Neural cell (in vitro differentiated cells): ENCODE measurements around the gene EFEMP2. TPM values are rescaled to one million over a fixed set of nuclear protein-coding genes. Genes with fewer than 3 reads are reported as not detected.

Source experiments
- H2AFZ ChIP-seq: fragments of 200-600, 300-800 bp; sonication (generic), shearing (Covaris generic); 2 replicates; pipeline ENCODE4 v1.6.0; 2014; ENCODE audit warnings: low read depth, mild to moderate bottlenecking, antibody characterized with exemption, low read length, moderate library complexity
- H3F3A ChIP-seq: fragments of 200-600 bp; shearing (Covaris generic); 2 replicates; pipeline ENCODE4 v1.6.1; 2016; ENCODE audit warnings: mild to moderate bottlenecking, moderate library complexity, mixed read lengths, antibody characterized with exemption, low read length; ENCODE audit not compliant: insufficient read depth, poor library complexity, severe bottlenecking
- H3K27ac ChIP-seq: fragments of 200-600, 300-800 bp; sonication (generic), shearing (Covaris generic); 2 replicates; pipeline ENCODE4 v1.5.1; 2014; ENCODE audit warnings: mild to moderate bottlenecking, low read length, moderate library complexity
- H3K27me3 ChIP-seq: fragments of 300-800, 200-600 bp; sonication (generic), shearing (Covaris generic); 2 replicates; pipeline ENCODE4 v1.6.0; 2014; ENCODE audit warnings: mild to moderate bottlenecking, low read depth, low read length, moderate library complexity; ENCODE audit not compliant: insufficient read depth
- H3K36me3 ChIP-seq: fragments of 300-800, 200-600 bp; sonication (generic), shearing (Covaris generic); 2 replicates; pipeline ENCODE4 v1.5.1; 2014; ENCODE audit warnings: mild to moderate bottlenecking, antibody characterized with exemption, low read length, moderate library complexity; ENCODE audit not compliant: insufficient read depth
- H3K4me2 ChIP-seq: fragments of 300-800, 200-600 bp; sonication (generic), shearing (Covaris generic); 2 replicates; pipeline ENCODE4 v1.6.0; 2014; ENCODE audit warnings: mild to moderate bottlenecking, low read length
- H3K4me3 ChIP-seq: fragments of 300-800, 200-600 bp; sonication (generic), shearing (Covaris generic); 2 replicates; pipeline ENCODE4 v1.5.1; 2014; ENCODE audit warnings: mild to moderate bottlenecking, low read length, moderate library complexity
- H3K79me2 ChIP-seq: fragments of 200-600 bp; shearing (Covaris generic); replicated peaks from 2 replicates; pipeline ENCODE4 v1.6.0; 2014; ENCODE audit warnings: mild to moderate bottlenecking, low read length, moderate library complexity; ENCODE audit not compliant: insufficient read depth
- H3K9ac ChIP-seq: fragments of 300-800, 200-600 bp; sonication (generic), shearing (Covaris generic); 2 replicates; pipeline ENCODE4 v1.6.1; 2016; ENCODE audit warnings: mild to moderate bottlenecking, low read length, mixed read lengths
- H3K9me2 ChIP-seq: fragments of 200-600 bp; shearing (Covaris generic); 2 replicates; pipeline ENCODE4 v1.6.1; 2016; ENCODE audit warnings: mild to moderate bottlenecking, low read length, mixed read lengths; ENCODE audit not compliant: insufficient read depth
- H3K9me3 ChIP-seq: fragments of 200-600, 300-800 bp; sonication (generic), shearing (Covaris generic); 2 replicates; pipeline ENCODE4 v1.6.1; 2016; ENCODE audit warnings: mild to moderate bottlenecking, mixed run types, low read length, moderate library complexity, mixed read lengths
- H4K20me1 ChIP-seq: fragments of 200-600 bp; shearing (Covaris generic); 2 replicates; pipeline ENCODE4 v1.6.1; 2016; ENCODE audit warnings: mild to moderate bottlenecking, mixed run types; ENCODE audit not compliant: insufficient read depth
- CTCF ChIP-seq: fragments of 450-650 bp; IDR thresholded peaks from 2 replicates; pipeline ENCODE4 v1.5.1; 2014; ENCODE audit warnings: antibody characterized with exemption, mild to moderate bottlenecking, moderate library complexity; ENCODE audit not compliant: poor library complexity, severe bottlenecking
- EP300 ChIP-seq: fragments of 450-650 bp; conservative IDR thresholded peaks from 2 replicates; pipeline ENCODE4 v1.6.1; 2014; ENCODE audit warnings: antibody characterized with exemption, mild to moderate bottlenecking, moderate library complexity; ENCODE audit not compliant: poor library complexity, severe bottlenecking
- EZH2 ChIP-seq: fragments of 200-600, 300-800 bp; shearing (Covaris generic), sonication (generic); IDR thresholded peaks from 2 replicates; pipeline ENCODE4 v1.6.1; 2014; ENCODE audit warnings: antibody characterized with exemption, low read length, borderline replicate concordance, mild to moderate bottlenecking; ENCODE audit not compliant: insufficient read depth, poor library complexity, severe bottlenecking
- MXI1 ChIP-seq: fragments of 450-650 bp; conservative IDR thresholded peaks from 2 replicates; pipeline ENCODE4 v1.6.1; 2014; ENCODE audit warnings: antibody characterized with exemption, mild to moderate bottlenecking; ENCODE audit not compliant: poor library complexity, severe bottlenecking
- POLR2AphosphoS5 ChIP-seq: IDR thresholded peaks from 2 replicates; pipeline ENCODE4 v1.6.1; 2012
- RAD21 ChIP-seq: fragments of 450-650 bp; conservative IDR thresholded peaks from 2 replicates; pipeline ENCODE4 v1.6.1; 2014; ENCODE audit warnings: antibody characterized with exemption, mild to moderate bottlenecking, moderate library complexity
- SMC3 ChIP-seq: fragments of 450-650 bp; conservative IDR thresholded peaks from 2 replicates; pipeline ENCODE4 v1.6.1; 2014; ENCODE audit warnings: antibody characterized with exemption, mild to moderate bottlenecking, moderate library complexity; ENCODE audit not compliant: poor library complexity
- TAF1 ChIP-seq: IDR thresholded peaks from 2 replicates; pipeline ENCODE4 v1.6.1; 2012; ENCODE audit warnings: low read depth
- polyA plus RNA-seq: library from polyadenylated mRNA; depleted of rRNA; stranded (reverse); fragments of >200 nt; gene quantifications from 2 replicates; pipeline ENCODE4 v1.2.3, GENCODE V29; 2014
- TF ChIP-seq, protein P1 (sequence below): IDR thresholded peaks from 2 replicates; pipeline ENCODE4 v1.6.1; 2012; ENCODE audit warnings: borderline replicate concordance

EFEMP2 gene
- polyA plus RNA-seq, 1 donor from 2014 or later = 0.67 TPM

- no peaks in the 10 kb centered on the region for H3K27me3 ChIP-seq
Observed at GRCh38 chr11:65847746-65848145, 24.9 kb downstream of the EFEMP2 start.

GRCh38 chr11:65844231-65844872, 28.2 kb downstream of the EFEMP2 start:
- Histone ChIP-seq H3K9me2 (no peaks in the 10 kb centered on the region), H3K79me2 (no peaks in the 10 kb centered on the region), H3F3A (no peaks in the 10 kb centered on the region), H4K20me1 (no peaks in the 10 kb centered on the region), H2AFZ (no peak overlapping the region), H3K36me3 (no peaks in the 10 kb centered on the region), H3K4me2 (no peak overlapping the region), H3K27ac (no peak overlapping the region), H3K9me3 (no peaks in the 10 kb centered on the region), H3K9ac (no peak overlapping the region), H3K27me3 (no peaks in the 10 kb centered on the region), H3K4me3 (no peak overlapping the region)
- TF ChIP-seq RAD21 (no peak), TAF1 (no peak), POLR2AphosphoS5 (no peak), SMC3 (no peak), EP300 (no peak), EZH2 (no peak), MXI1 (no peak)
- TF ChIP-seq, protein P1, sequence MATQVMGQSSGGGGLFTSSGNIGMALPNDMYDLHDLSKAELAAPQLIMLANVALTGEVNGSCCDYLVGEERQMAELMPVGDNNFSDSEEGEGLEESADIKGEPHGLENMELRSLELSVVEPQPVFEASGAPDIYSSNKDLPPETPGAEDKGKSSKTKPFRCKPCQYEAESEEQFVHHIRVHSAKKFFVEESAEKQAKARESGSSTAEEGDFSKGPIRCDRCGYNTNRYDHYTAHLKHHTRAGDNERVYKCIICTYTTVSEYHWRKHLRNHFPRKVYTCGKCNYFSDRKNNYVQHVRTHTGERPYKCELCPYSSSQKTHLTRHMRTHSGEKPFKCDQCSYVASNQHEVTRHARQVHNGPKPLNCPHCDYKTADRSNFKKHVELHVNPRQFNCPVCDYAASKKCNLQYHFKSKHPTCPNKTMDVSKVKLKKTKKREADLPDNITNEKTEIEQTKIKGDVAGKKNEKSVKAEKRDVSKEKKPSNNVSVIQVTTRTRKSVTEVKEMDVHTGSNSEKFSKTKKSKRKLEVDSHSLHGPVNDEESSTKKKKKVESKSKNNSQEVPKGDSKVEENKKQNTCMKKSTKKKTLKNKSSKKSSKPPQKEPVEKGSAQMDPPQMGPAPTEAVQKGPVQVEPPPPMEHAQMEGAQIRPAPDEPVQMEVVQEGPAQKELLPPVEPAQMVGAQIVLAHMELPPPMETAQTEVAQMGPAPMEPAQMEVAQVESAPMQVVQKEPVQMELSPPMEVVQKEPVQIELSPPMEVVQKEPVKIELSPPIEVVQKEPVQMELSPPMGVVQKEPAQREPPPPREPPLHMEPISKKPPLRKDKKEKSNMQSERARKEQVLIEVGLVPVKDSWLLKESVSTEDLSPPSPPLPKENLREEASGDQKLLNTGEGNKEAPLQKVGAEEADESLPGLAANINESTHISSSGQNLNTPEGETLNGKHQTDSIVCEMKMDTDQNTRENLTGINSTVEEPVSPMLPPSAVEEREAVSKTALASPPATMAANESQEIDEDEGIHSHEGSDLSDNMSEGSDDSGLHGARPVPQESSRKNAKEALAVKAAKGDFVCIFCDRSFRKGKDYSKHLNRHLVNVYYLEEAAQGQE = no peak

More at GRCh38 chr11:65847746-65848145, 24.9 kb downstream of the EFEMP2 start:
- Histone ChIP-seq H3K79me2 (no peaks in the 10 kb centered on the region), H3K9me2 (no peaks in the 10 kb centered on the region), H2AFZ (no peak overlapping the region), H3F3A (no peaks in the 10 kb centered on the region), H3K36me3 (no peaks in the 10 kb centered on the region), H3K9ac (no peak overlapping the region), H3K4me2 (no peak overlapping the region), H3K27ac (no peak overlapping the region), H3K9me3 (no peaks in the 10 kb centered on the region), H4K20me1 (peaks cover 1% of the 10 kb centered on the region), H3K4me3 (no peak overlapping the region)
- TF ChIP-seq MXI1 (no peak), TAF1 (no peak), EP300 (no peak), EZH2 (no peak), RAD21 (no peak), CTCF (no peak), SMC3 (no peak), POLR2AphosphoS5 (no peak)
- TF ChIP-seq, protein P1 = no peak
